LNCAP (cell line): ENCODE results near the gene RNF144B.

Experiments used
- CTCF ChIP-seq: fragments of 450-650 bp; IDR thresholded peaks from 2 replicates; pipeline ENCODE4 v1.5.1; 2017; ENCODE audit warnings: mild to moderate bottlenecking

RNF144B gene

GRCh38 chr6:18488004-18488403, 100.9 kb downstream of the RNF144B start:
- no peak for TF ChIP-seq CTCF

- no peak for TF ChIP-seq CTCF
Measured at GRCh38 chr6:18488526-18489270, 101.5 kb downstream of the RNF144B start.

GRCh38 chr6:18489335-18489734, 102.2 kb downstream of the RNF144B start:
- no peak for TF ChIP-seq CTCF

- TF ChIP-seq CTCF = no peak
Measured at GRCh38 chr6:18491308-18492045, 104.3 kb downstream of the RNF144B start.

- TF ChIP-seq CTCF = no peak
Measured at GRCh38 chr6:18492972-18493371, 105.8 kb downstream of the RNF144B start.

GRCh38 chr6:18493382-18493891, 106.3 kb downstream of the RNF144B start:
- no peak for TF ChIP-seq CTCF

GRCh38 chr6:18493925-18494324, 106.8 kb downstream of the RNF144B start:
- TF ChIP-seq CTCF = no peak
